ENCODE data around the gene SFT2D3. TPM values are rescaled to one million over a fixed set of nuclear protein-coding genes. Genes with fewer than 3 reads are reported as not detected.
A peak's percentile ranks its signal among the peaks of the same experiment; 100 is the strongest.

The SFT2D3 gene
- total RNA-seq, 2 donors from 2014 or later, result 5.5 to 10.1 TPM

DNA sequence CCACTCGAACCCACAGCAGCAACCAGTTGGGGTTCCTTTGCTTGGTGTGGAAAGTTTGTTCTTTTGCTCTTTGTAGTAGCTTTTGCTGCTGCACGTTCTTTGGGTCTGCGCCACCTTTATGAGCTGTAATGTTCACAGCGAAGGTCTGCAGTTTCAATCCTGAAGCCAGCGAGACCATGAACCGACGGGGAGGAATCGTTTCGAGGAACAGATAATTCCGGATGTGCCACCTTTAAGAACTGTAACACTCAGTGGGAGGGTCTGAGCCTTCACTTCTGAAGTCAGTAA lies 41.1 kb upstream of the SFT2D3 start:
- Histone ChIP-seq H3K4me3 (ENCODE audit: low read length) (no peak overlapping the region), H3K4me1 (ENCODE audit: control insufficient read depth, insufficient read depth, low read length) (peaks cover 6% of the 10 kb centered on the region), H3K27ac (ENCODE audit: low read depth, low read length) (no peak overlapping the region), H3K36me3 (ENCODE audit: control insufficient read depth, insufficient read depth, low read length) (peaks cover 5% of the 10 kb centered on the region), H3K9me3 (ENCODE audit: control insufficient read depth, low read length) (peaks cover 6% of the 10 kb centered on the region), H3K27me3 (ENCODE audit: control insufficient read depth, insufficient read depth, low read length, poor library complexity, severe bottlenecking) (peaks cover 15% of the 10 kb centered on the region), H3K9ac (ENCODE audit: extremely low read depth, low read length, poor library complexity, severe bottlenecking) (no peak overlapping the region)
- Mint-ChIP-seq H3K36me3 (ENCODE audit: low read depth) (peaks cover 4% of the 10 kb centered on the region), H3K4me3 (no peak overlapping the region), H3K9me3 (peaks cover 4% of the 10 kb centered on the region), H3K27ac (no peak overlapping the region), H3K27me3 (ENCODE audit: insufficient read depth) (peaks cover 22% of the 10 kb centered on the region), H3K4me1 (peaks cover 14% of the 10 kb centered on the region)
- 96 to 98% methylated on average over 7 to 10 of the region's 10 CpGs for WGBS, 2 experiments (ENCODE audit: insufficient coverage in 1 of 2, insufficient read length in 1 of 2)
- TF ChIP-seq CTCF (conservative IDR thresholded peaks at IDR 0.05), result no peak
- no peak for DNase-seq

DNA sequence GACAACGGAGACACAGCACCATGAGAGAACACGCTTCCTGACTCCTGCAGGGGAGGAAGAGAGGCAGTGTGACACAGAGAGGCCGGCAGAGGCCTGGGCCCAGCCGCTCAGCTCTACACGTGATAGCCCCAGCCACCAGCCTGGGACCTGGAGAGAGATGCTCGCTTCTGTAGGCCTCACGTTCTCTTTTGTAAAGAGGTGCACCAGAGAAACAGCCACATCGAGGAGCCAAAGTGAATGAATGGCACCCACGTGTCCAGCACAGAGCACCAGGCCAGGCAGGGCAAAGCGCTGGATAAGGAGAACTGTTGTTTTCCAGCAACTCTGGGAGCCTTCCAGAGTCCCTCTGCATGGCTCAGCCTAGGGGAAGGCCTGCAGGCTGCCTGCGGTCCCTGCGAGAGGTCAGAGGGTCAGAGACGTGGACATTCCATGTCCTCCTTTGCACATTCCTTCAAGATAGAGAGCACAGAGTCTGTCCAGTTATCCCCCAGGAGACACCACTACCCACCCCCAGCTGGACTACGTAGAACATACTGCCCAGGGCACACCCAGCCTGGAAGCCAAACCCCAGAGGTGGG lies 40.1 kb upstream of the SFT2D3 start:
- TF ChIP-seq CTCF (conservative IDR thresholded peaks at IDR 0.05), result no peak
- Histone ChIP-seq H3K4me3 (ENCODE audit: low read length) (no peak overlapping the region), H3K36me3 (ENCODE audit: control insufficient read depth, insufficient read depth, low read length) (peaks cover 5% of the 10 kb centered on the region), H3K4me1 (ENCODE audit: control insufficient read depth, insufficient read depth, low read length) (peaks cover 6% of the 10 kb centered on the region), H3K27ac (ENCODE audit: low read depth, low read length) (no peak overlapping the region), H3K9ac (ENCODE audit: extremely low read depth, low read length, poor library complexity, severe bottlenecking) (no peak overlapping the region), H3K9me3 (ENCODE audit: control insufficient read depth, low read length) (peaks cover 6% of the 10 kb centered on the region), H3K27me3 (ENCODE audit: control insufficient read depth, insufficient read depth, low read length, poor library complexity, severe bottlenecking) (peaks cover 17% of the 10 kb centered on the region)
- 87 to 94% methylated on average over 12 to 14 of the region's 14 CpGs for WGBS, 2 experiments (ENCODE audit: insufficient coverage in 1 of 2, insufficient read length in 1 of 2)
- Mint-ChIP-seq H3K4me3 (no peak overlapping the region), H3K36me3 (ENCODE audit: low read depth) (peaks cover 4% of the 10 kb centered on the region), H3K4me1 (peaks cover 12% of the 10 kb centered on the region), H3K27ac (no peak overlapping the region), H3K9me3 (peaks cover 4% of the 10 kb centered on the region), H3K27me3 (ENCODE audit: insufficient read depth) (peaks cover 32% of the 10 kb centered on the region)
- DNase-seq, result no peak

DNA sequence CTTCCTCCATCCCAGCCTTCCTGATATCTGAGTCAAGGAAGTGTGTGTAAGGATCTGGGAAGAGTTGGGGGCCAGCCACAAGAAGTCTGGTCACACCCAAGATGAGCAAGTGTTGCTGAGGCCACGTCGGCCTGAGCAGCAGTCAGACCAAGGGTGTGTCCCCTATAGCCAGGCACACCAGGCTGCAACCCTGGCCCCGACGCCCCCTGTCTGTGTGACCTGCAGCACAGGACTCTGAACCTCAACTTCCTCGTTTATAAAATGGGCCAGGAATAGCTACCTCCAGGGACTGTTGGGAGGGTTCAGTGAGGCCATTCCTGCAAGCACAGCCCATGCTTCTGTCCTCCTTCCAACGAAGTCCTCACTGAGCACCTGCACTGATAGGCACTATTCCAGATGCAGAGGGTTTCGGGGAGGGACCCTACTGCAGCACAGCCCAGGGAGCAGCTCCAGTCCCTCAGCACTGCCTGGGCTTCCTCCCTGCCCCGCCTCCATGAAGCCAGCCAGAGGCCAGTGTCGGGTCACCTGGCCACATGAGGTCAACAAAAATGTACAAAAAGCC lies 39.3 kb upstream of the SFT2D3 start:
- no peak overlapping the region for H3K4me3 ChIP-seq (ENCODE audit: low read length)
- Mint-ChIP-seq H3K4me3 (no peak overlapping the region), H3K4me1 (peaks cover 20% of the 10 kb centered on the region), H3K9me3 (peaks cover 4% of the 10 kb centered on the region), H3K27me3 (ENCODE audit: insufficient read depth) (peaks cover 34% of the 10 kb centered on the region), H3K36me3 (ENCODE audit: low read depth) (peaks cover 4% of the 10 kb centered on the region), H3K27ac (no peak overlapping the region)
- H3K9me3 ChIP-seq (ENCODE audit: control insufficient read depth, low read length), result peaks cover 6% of the 10 kb centered on the region
- H3K27ac ChIP-seq (ENCODE audit: low read depth, low read length), result no peak overlapping the region
- no peak for TF ChIP-seq CTCF (conservative IDR thresholded peaks at IDR 0.05)
- peaks cover 6% of the 10 kb centered on the region for H3K4me1 ChIP-seq (ENCODE audit: control insufficient read depth, insufficient read depth, low read length)
- WGBS, 2 experiments (ENCODE audit: insufficient coverage in 1 of 2, insufficient read length in 1 of 2), result 89 to 95% methylated on average over 6 to 9 of the region's 9 CpGs
- H3K27me3 ChIP-seq (ENCODE audit: control insufficient read depth, insufficient read depth, low read length, poor library complexity, severe bottlenecking), result peaks cover 17% of the 10 kb centered on the region
- peak; percentile 50 for DNase-seq
- no peak overlapping the region for H3K9ac ChIP-seq (ENCODE audit: extremely low read depth, low read length, poor library complexity, severe bottlenecking)
- H3K36me3 ChIP-seq (ENCODE audit: control insufficient read depth, insufficient read depth, low read length), result peaks cover 5% of the 10 kb centered on the region

Measured in endodermal cell (in vitro differentiated cells).